Endothelial cell of umbilical vein (primary cell): ENCODE measurements around the gene HDLBP. TPM values are rescaled to one million over a fixed set of nuclear protein-coding genes. Genes with fewer than 3 reads are reported as not detected.

Experiments
- BruUV-seq: library from RNA; stranded (reverse); fragments of 400-500 nt; replicated peaks from 2 replicates; lab custom pipeline; 2021; lab: Mats Ljungman, UMichigan
- CTCF ChIA-PET: fragments of 300-600, 350-600 bp; sonication (Branson Sonifier 250); formaldehyde crosslinking; loops from one replicate; lab custom pipeline; 2021; ENCODE audit warnings: antibody characterized with exemption, inconsistent platforms; lab: Charles Lee
- POLR2A ChIA-PET: fragments of 300-600, 350-600 bp; sonication (Branson Sonifier 250); formaldehyde crosslinking; loops from one replicate; lab custom pipeline; 2021; ENCODE audit warnings: antibody characterized with exemption, inconsistent platforms; lab: Charles Lee
- DNase-seq: peaks from one replicate; pipeline ENCODE4 v3.0.0-alpha.2; 2011; ENCODE audit warnings: low read depth, low spot score
- FAIRE-seq: peaks from 2 replicates; lab custom pipeline; 2011; peaks lifted over from hg19 to GRCh38; lab: Jason Lieb, UNC
- H2AFZ ChIP-seq: 2 replicates; pipeline ENCODE4 v1.6.0; 2012; ENCODE audit warnings: low read depth, low read length, control low read depth, inconsistent platforms
- H3K27ac ChIP-seq: 2 replicates; pipeline ENCODE4 v1.5.1; 2011; ENCODE audit warnings: low read depth, mild to moderate bottlenecking, control low read depth, low read length, moderate library complexity; ENCODE audit not compliant: insufficient read depth
- H3K27me3 ChIP-seq, 2 experiments: 2 replicates each; pipeline versions ENCODE4 v1.6.0 to v1.6.1; 2011; ENCODE audit warnings: low read length in 2 of 2, mixed read lengths in 1 of 2; ENCODE audit not compliant: control insufficient read depth in 2 of 2, insufficient read depth in 2 of 2
- H3K36me3 ChIP-seq, 2 experiments: 2 replicates in 1 of 2; 3 replicates in 1 of 2; pipeline ENCODE4 v1.5.1; 2011; ENCODE audit warnings: low read length in 2 of 2, mild to moderate bottlenecking in 1 of 2, moderate library complexity in 1 of 2; ENCODE audit not compliant: control insufficient read depth in 2 of 2, insufficient read depth in 2 of 2; ENCODE audit errors: extremely low read depth in 1 of 2
- H3K4me1 ChIP-seq: 3 replicates; pipeline ENCODE4 v1.5.1; 2011; ENCODE audit warnings: mild to moderate bottlenecking, low read length; ENCODE audit not compliant: control insufficient read depth, insufficient read depth; ENCODE audit errors: extremely low read depth
- H3K4me2 ChIP-seq: 2 replicates; pipeline ENCODE4 v1.6.1; 2011; ENCODE audit warnings: low read length, control low read depth, mixed read lengths; ENCODE audit not compliant: insufficient read depth
- H3K4me3 ChIP-seq, 3 experiments: fragments of 200-600 bp in 1 of 3; sonication (generic), shearing (Covaris generic) in 1 of 3; replicated peaks in 1 of 3; 2 replicates each; pipeline ENCODE4 v1.5.1; 2011 to 2016; ENCODE audit warnings: control low read depth in 3 of 3, low read length in 3 of 3, mild to moderate bottlenecking in 2 of 3, inconsistent platforms in 1 of 3, low read depth in 1 of 3, moderate library complexity in 1 of 3; ENCODE audit not compliant: insufficient read depth in 1 of 3
- H3K79me2 ChIP-seq: 2 replicates; pipeline ENCODE4 v1.6.0; 2012; ENCODE audit warnings: low read length, inconsistent platforms; ENCODE audit not compliant: control insufficient read depth, insufficient read depth
- H3K9ac ChIP-seq: replicated peaks from 2 replicates; pipeline ENCODE3; 2011; ENCODE audit warnings: low read length, control low read depth; ENCODE audit not compliant: insufficient read depth; ENCODE audit errors: extremely low read depth
- H3K9me1 ChIP-seq: replicated peaks from 3 replicates; pipeline ENCODE4 v1.6.0; 2011; ENCODE audit warnings: mild to moderate bottlenecking, low read length; ENCODE audit not compliant: control insufficient read depth, insufficient read depth; ENCODE audit errors: extremely low read depth
- H3K9me3 ChIP-seq: replicated peaks from 2 replicates; pipeline ENCODE4 v1.5.1; 2012; ENCODE audit warnings: low read length, inconsistent platforms; ENCODE audit not compliant: control insufficient read depth, insufficient read depth
- H4K20me1 ChIP-seq: replicated peaks from 2 replicates; pipeline ENCODE3; 2011; ENCODE audit warnings: mild to moderate bottlenecking, low read length; ENCODE audit not compliant: control insufficient read depth, insufficient read depth; ENCODE audit errors: extremely low read depth
- EZH2 ChIP-seq: IDR thresholded peaks from 2 replicates; pipeline ENCODE4 v1.6.1; 2012; ENCODE audit warnings: borderline replicate concordance, low read depth, mild to moderate bottlenecking, moderate library complexity, low read length, inconsistent platforms; ENCODE audit not compliant: severe bottlenecking
- FOS ChIP-seq: IDR thresholded peaks from 2 replicates; pipeline ENCODE4 v1.6.1; 2011; ENCODE audit warnings: mild to moderate bottlenecking, low read length, moderate library complexity, borderline replicate concordance; ENCODE audit not compliant: insufficient read depth
- GATA2 ChIP-seq: IDR thresholded peaks from 2 replicates; pipeline ENCODE4 v1.7.0; 2011; ENCODE audit warnings: low read depth, mild to moderate bottlenecking, moderate library complexity, mixed read lengths, low read length; ENCODE audit not compliant: insufficient read length, insufficient read depth
- JUN ChIP-seq: IDR thresholded peaks from 2 replicates; pipeline ENCODE4 v1.6.1; 2011; ENCODE audit warnings: borderline replicate concordance, low read depth; ENCODE audit not compliant: insufficient read length, insufficient read depth
- MYC ChIP-seq: IDR thresholded peaks from one replicate; pipeline ENCODE4 v1.6.1; 2011; ENCODE audit warnings: mild to moderate bottlenecking, low read depth, low read length
- POLR2A ChIP-seq: IDR thresholded peaks from 2 replicates; pipeline ENCODE4 v1.6.1; 2012; ENCODE audit warnings: low read depth, mild to moderate bottlenecking, control low read depth, low read length
- POLR2AphosphoS5 ChIP-seq: IDR thresholded peaks from 2 replicates; pipeline ENCODE4 v1.6.1; 2012; ENCODE audit warnings: low read depth, mild to moderate bottlenecking, control low read depth, low read length, moderate library complexity; ENCODE audit not compliant: insufficient read depth
- dilution Hi-C: fragments of 300-500 bp; cut with MboI; formaldehyde crosslinking; loops from one replicate; pipeline ENCODE4 v1.15.0; 2019; ENCODE audit warnings: low sequenced_read_pairs; ENCODE audit not compliant: extremely low pct_ligation_motif_present
- intact Hi-C: fragments of 100-400 bp; cut with micrococcal nuclease; formaldehyde crosslinking; loops from one replicate; pipeline ENCODE4 v1.10.0; 2022
- polyA plus RNA-seq, 4 experiments: library from polyadenylated mRNA; depleted of rRNA in 3 of 4; stranded (reverse) in 3 of 4; unstranded in 1 of 4; fragments of >200 nt; gene quantifications; 2 replicates each; pipeline versions ENCODE4 v1.2.1 to v1.2.3, GENCODE V29; 2011 to 2012; ENCODE audit warnings: missing spikeins in 1 of 4
- total RNA-seq: library from RNA; stranded (reverse); gene quantifications from 2 replicates; pipeline ENCODE4 v1.2.3, GENCODE V29; 2021
- TF ChIP-seq, protein P1 (sequence below), 2 donors: IDR thresholded peaks; 1 replicate in 1 of 2; 2 replicates in 1 of 2; pipeline ENCODE4 v1.5.1; 2011; ENCODE audit warnings: low read length in 2 of 2, mild to moderate bottlenecking in 2 of 2, moderate library complexity in 2 of 2, control low read depth in 1 of 2, inconsistent platforms in 1 of 2, low read depth in 1 of 2; ENCODE audit not compliant: insufficient read depth in 1 of 2; ENCODE audit errors: extremely low read depth in 1 of 2
- TF ChIP-seq, protein P2 (sequence below): IDR thresholded peaks from 2 replicates; pipeline ENCODE4 v1.6.1; 2011; ENCODE audit not compliant: insufficient read depth, insufficient read length

The HDLBP gene
- total and polyA plus RNA-seq, 2 donors (not counting 3 experiments of a cell fraction or from before 2014, with no cell fraction given) = 379 to 569 TPM

DNA sequence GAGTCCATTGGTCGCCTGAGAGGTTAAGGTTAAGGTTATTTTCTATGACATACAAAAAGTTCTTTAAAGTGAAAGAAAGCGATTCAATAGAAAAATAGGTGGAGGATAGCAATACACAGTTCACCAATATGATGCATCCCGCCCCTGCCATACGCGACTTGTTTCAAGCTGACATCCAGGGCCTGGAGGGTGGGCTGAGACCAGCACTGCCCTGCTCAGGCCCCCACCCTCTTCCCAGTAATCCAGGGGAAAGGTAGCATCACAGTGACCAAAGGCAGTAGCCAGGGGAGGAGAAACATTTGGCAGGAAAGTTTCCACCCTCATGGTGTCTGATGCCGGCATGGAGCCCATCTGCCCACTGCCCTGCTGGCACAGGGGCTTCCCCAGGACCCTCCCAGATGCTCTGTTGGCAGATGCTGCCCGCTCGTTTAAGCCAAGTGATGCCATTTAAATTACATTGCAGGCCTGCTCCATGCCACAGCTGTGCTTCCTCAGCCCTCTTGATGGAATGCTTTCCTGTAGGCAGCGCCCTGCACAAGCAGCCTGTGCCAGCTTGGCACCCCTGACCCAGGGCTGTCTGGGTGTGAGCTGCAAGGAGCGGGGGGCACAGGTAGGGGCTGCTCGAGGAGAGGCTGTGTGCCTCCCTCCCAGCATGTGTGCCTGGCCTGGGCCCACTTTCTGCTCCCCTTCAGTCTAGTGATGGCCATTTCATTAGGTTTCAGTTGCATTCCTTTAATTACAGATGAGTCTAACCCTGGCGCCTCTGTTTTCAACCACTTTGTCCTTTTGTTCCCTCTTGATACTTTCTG, 137.7 kb downstream of the HDLBP start:
- H2AFZ ChIP-seq = no peak overlapping the region
- H3K36me3 ChIP-seq = peaks cover 4% of the 10 kb centered on the region in 2 experiments

More for the DNA sequence above, 137.7 kb downstream of the HDLBP start:
- Histone ChIP-seq H3K4me1 (no peaks in the 10 kb centered on the region), H3K4me3 (no peak overlapping the region), H3K9me1 (no peaks in the 10 kb centered on the region), H4K20me1 (no peaks in the 10 kb centered on the region), H3K9ac (no peak overlapping the region), H3K79me2 (no peaks in the 10 kb centered on the region), H3K27me3 (no peaks in the 10 kb centered on the region), H3K9me3 (no peaks in the 10 kb centered on the region), H3K4me2 (no peak overlapping the region), H3K27ac (no peak overlapping the region)
- dilution Hi-C loops = no loop called here
- FAIRE-seq = no peak
- intact Hi-C loops = no loop called here
- TF ChIP-seq JUN (no peak), GATA2 (no peak), POLR2AphosphoS5 (no peak), EZH2 (no peak), FOS (no peak), POLR2A (no peak), MYC (no peak)
- TF ChIP-seq, protein P1, sequence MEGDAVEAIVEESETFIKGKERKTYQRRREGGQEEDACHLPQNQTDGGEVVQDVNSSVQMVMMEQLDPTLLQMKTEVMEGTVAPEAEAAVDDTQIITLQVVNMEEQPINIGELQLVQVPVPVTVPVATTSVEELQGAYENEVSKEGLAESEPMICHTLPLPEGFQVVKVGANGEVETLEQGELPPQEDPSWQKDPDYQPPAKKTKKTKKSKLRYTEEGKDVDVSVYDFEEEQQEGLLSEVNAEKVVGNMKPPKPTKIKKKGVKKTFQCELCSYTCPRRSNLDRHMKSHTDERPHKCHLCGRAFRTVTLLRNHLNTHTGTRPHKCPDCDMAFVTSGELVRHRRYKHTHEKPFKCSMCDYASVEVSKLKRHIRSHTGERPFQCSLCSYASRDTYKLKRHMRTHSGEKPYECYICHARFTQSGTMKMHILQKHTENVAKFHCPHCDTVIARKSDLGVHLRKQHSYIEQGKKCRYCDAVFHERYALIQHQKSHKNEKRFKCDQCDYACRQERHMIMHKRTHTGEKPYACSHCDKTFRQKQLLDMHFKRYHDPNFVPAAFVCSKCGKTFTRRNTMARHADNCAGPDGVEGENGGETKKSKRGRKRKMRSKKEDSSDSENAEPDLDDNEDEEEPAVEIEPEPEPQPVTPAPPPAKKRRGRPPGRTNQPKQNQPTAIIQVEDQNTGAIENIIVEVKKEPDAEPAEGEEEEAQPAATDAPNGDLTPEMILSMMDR (IDR thresholded peaks at IDR 0.05; ENCODE audit: extremely low read depth in 1 of 2, insufficient read depth in 1 of 2, low read depth in 1 of 2, low read length in 2 of 2) = no peak
- TF ChIP-seq, protein P2, sequence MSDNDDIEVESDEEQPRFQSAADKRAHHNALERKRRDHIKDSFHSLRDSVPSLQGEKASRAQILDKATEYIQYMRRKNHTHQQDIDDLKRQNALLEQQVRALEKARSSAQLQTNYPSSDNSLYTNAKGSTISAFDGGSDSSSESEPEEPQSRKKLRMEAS = no peak
- no TSS peak for BruUV-seq
- no peak for DNase-seq
- ChIA-PET CTCF (no interaction called here), POLR2A (no interaction called here)

Other genes with a start within 250 kb of the HDLBP start
- gene MTERF4, start 213.4 kb downstream of the HDLBP start, total RNA-seq = 14.7 and 24.7 TPM in 2 replicates
- 20.2 and 27.3 TPM in 2 replicates for gene MTERF4, start 213.4 kb downstream of the HDLBP start, polyA plus RNA-seq
- gene PASK, start 166.2 kb downstream of the HDLBP start, total RNA-seq = 17.3 and 26.0 TPM in 2 replicates
- 5.7 and 16.6 TPM in 2 replicates for gene PASK, start 166.2 kb downstream of the HDLBP start, polyA plus RNA-seq
- 60.8 and 68.2 TPM in 2 replicates for gene PPP1R7, start 165.2 kb downstream of the HDLBP start, total RNA-seq
- gene PPP1R7, start 165.2 kb downstream of the HDLBP start, polyA plus RNA-seq = 25.0 and 30.3 TPM in 2 replicates
- gene ANO7, start 127.0 kb downstream of the HDLBP start, total RNA-seq = 2.5 and 2.8 TPM in 2 replicates
- 0.51 and 0.81 TPM in 2 replicates for gene ANO7, start 127.0 kb downstream of the HDLBP start, polyA plus RNA-seq
- gene SEPTIN2, start 253 bp upstream of the HDLBP start, total RNA-seq = 427 and 444 TPM in 2 replicates
- gene SEPTIN2, start 253 bp upstream of the HDLBP start, polyA plus RNA-seq = 475 and 512 TPM in 2 replicates
- 40.6 and 45.3 TPM in 2 replicates for gene FARP2, start 40.6 kb upstream of the HDLBP start, total RNA-seq
- gene FARP2, start 40.6 kb upstream of the HDLBP start, polyA plus RNA-seq = 15.3 and 17.9 TPM in 2 replicates
- 236 and 286 TPM in 2 replicates for gene STK25, start 192.9 kb upstream of the HDLBP start, total RNA-seq
- 715 and 879 TPM in 2 replicates for gene STK25, start 192.9 kb upstream of the HDLBP start, polyA plus RNA-seq
- 52.4 and 76.0 TPM in 2 replicates for gene BOK, start 243.1 kb upstream of the HDLBP start, total RNA-seq
- gene BOK, start 243.1 kb upstream of the HDLBP start, polyA plus RNA-seq = 95.5 and 132 TPM in 2 replicates